Mesenchymal stem cell (in vitro differentiated cells and primary cell): Measurements from ENCODE around the gene TM7SF3.

Source experiments
- DNase-seq: peaks from one replicate; pipeline ENCODE4 v3.0.0-alpha.2; 2013
- H2AFZ ChIP-seq: one replicate; pipeline ENCODE4 v1.6.1; 2013; ENCODE audit warnings: low read depth, mild to moderate bottlenecking, control low read depth, inconsistent platforms, low read length, moderate library complexity
- H2AK5ac ChIP-seq: 2 replicates; pipeline ENCODE4 v1.6.1; 2013; ENCODE audit warnings: low read length, moderate library complexity, mild to moderate bottlenecking, inconsistent platforms; ENCODE audit not compliant: severe bottlenecking
- H2BK120ac ChIP-seq: one replicate; pipeline ENCODE4 v1.6.1; 2013; ENCODE audit warnings: low read depth, mild to moderate bottlenecking, inconsistent platforms, low read length, moderate library complexity
- H2BK12ac ChIP-seq, 2 experiments: one replicate each; pipeline ENCODE4 v1.6.1; 2013; ENCODE audit warnings: inconsistent platforms in 2 of 2, low read length in 2 of 2, mild to moderate bottlenecking in 2 of 2, moderate library complexity in 2 of 2, control low read depth in 1 of 2
- H2BK15ac ChIP-seq: one replicate; pipeline ENCODE4 v1.6.1; 2013; ENCODE audit warnings: mild to moderate bottlenecking, low read depth, inconsistent platforms; ENCODE audit not compliant: poor library complexity, severe bottlenecking
- H2BK5ac ChIP-seq: 2 replicates; pipeline ENCODE4 v1.6.1; 2013; ENCODE audit warnings: low read depth, mild to moderate bottlenecking, low read length, control low read depth, inconsistent platforms; ENCODE audit not compliant: poor library complexity, severe bottlenecking
- H3K14ac ChIP-seq, 2 experiments: one replicate each; pipeline ENCODE4 v1.6.1; 2013; ENCODE audit warnings: inconsistent platforms in 2 of 2, low read length in 2 of 2, control low read depth in 1 of 2, mild to moderate bottlenecking in 1 of 2, moderate library complexity in 1 of 2
- H3K18ac ChIP-seq, 2 experiments: one replicate each; pipeline ENCODE4 v1.6.1; 2013; ENCODE audit warnings: inconsistent platforms in 2 of 2, low read length in 2 of 2, control low read depth in 1 of 2, low read depth in 1 of 2, mild to moderate bottlenecking in 1 of 2
- H3K23ac ChIP-seq, 2 experiments: one replicate each; pipeline ENCODE4 v1.6.1; 2013; ENCODE audit warnings: inconsistent platforms in 2 of 2, low read length in 2 of 2, mild to moderate bottlenecking in 2 of 2, moderate library complexity in 2 of 2, control low read depth in 1 of 2
- H3K27ac ChIP-seq: 2 replicates; pipeline ENCODE4 v1.5.1; 2013; ENCODE audit warnings: mild to moderate bottlenecking, moderate library complexity, low read length, control low read depth, inconsistent platforms; ENCODE audit not compliant: poor library complexity, severe bottlenecking
- H3K27me3 ChIP-seq, 2 experiments: 2 replicates each; pipeline versions ENCODE4 v1.6.1 to v1.7.0; 2013; ENCODE audit warnings: low read length in 2 of 2, mild to moderate bottlenecking in 2 of 2, moderate library complexity in 2 of 2, control low read depth in 1 of 2, inconsistent platforms in 1 of 2; ENCODE audit not compliant: control insufficient read depth in 1 of 2, insufficient read depth in 1 of 2
- H3K36me3 ChIP-seq, 2 experiments: 2 replicates each; pipeline versions ENCODE4 v1.6.1 to v1.7.0; 2013; ENCODE audit warnings: low read length in 2 of 2, control low read depth in 1 of 2, inconsistent platforms in 1 of 2, low read depth in 1 of 2, mild to moderate bottlenecking in 1 of 2; ENCODE audit not compliant: insufficient read depth in 2 of 2, control insufficient read depth in 1 of 2
- H3K4ac ChIP-seq, 2 experiments: one replicate each; pipeline ENCODE4 v1.6.1; 2013; ENCODE audit warnings: inconsistent platforms in 2 of 2, low read length in 2 of 2, mild to moderate bottlenecking in 2 of 2, moderate library complexity in 2 of 2, control low read depth in 1 of 2, low read depth in 1 of 2
- H3K4me1 ChIP-seq: 2 replicates; pipeline ENCODE4 v1.6.1; 2013; ENCODE audit warnings: low read depth, low read length, control low read depth; ENCODE audit not compliant: control insufficient read depth, insufficient read depth
- H3K4me2 ChIP-seq: 2 replicates; pipeline ENCODE4 v1.6.1; 2013; ENCODE audit warnings: low read length, mild to moderate bottlenecking, inconsistent platforms; ENCODE audit not compliant: poor library complexity, severe bottlenecking
- H3K4me3 ChIP-seq, 2 experiments: 2 replicates each; pipeline versions ENCODE4 v1.5.1 to v1.7.0; 2013; ENCODE audit warnings: low read length in 2 of 2, mild to moderate bottlenecking in 2 of 2, control low read depth in 1 of 2, low read depth in 1 of 2; ENCODE audit not compliant: insufficient read depth in 1 of 2
- H3K79me1 ChIP-seq: replicated peaks from 2 replicates; pipeline ENCODE4 v1.6.1; 2013; ENCODE audit warnings: mild to moderate bottlenecking, control low read depth, low read length, inconsistent platforms; ENCODE audit not compliant: poor library complexity, severe bottlenecking
- H3K9ac ChIP-seq: 2 replicates; pipeline ENCODE4 v1.7.0; 2013; ENCODE audit warnings: mild to moderate bottlenecking, low read length, moderate library complexity
- H3K9me3 ChIP-seq: 2 replicates; pipeline ENCODE4 v1.7.0; 2013; ENCODE audit warnings: mild to moderate bottlenecking, low read length; ENCODE audit not compliant: control insufficient read depth
- H4K8ac ChIP-seq: one replicate; pipeline ENCODE4 v1.6.1; 2013; ENCODE audit warnings: inconsistent platforms, mild to moderate bottlenecking, low read length, moderate library complexity
- H4K91ac ChIP-seq: one replicate; pipeline ENCODE4 v1.6.1; 2013; ENCODE audit warnings: mild to moderate bottlenecking, low read length, inconsistent platforms
- WGBS: methylation state at CpG from one replicate; pipeline ENCODE4 v1.1.7; 2013; ENCODE audit warnings: mixed read lengths; 5-methylcytosine and 5-hydroxymethylcytosine counted together

Gene TM7SF3

GRCh38 chr12:26971963-26972362 lies 42.2 kb downstream of the TM7SF3 start:
- DNase-seq = no peak
- no peak overlapping the region for H2BK120ac ChIP-seq
- no peak overlapping the region for H4K91ac ChIP-seq
- H3K9ac ChIP-seq = no peak overlapping the region
- no peak overlapping the region for H2BK12ac ChIP-seq
- H3K4me1 ChIP-seq = no peaks in the 10 kb centered on the region
- H3K4ac ChIP-seq = no peak overlapping the region
- H3K36me3 ChIP-seq = peaks cover 13 to 74% of the 10 kb centered on the region in 2 experiments
- H2AFZ ChIP-seq = no peak overlapping the region
- H3K27ac ChIP-seq = no peak overlapping the region
- no peak overlapping the region for H3K18ac ChIP-seq
- H3K4me2 ChIP-seq = no peak overlapping the region
- H3K14ac ChIP-seq = no peak overlapping the region
- no peaks in the 10 kb centered on the region for H3K27me3 ChIP-seq
- H3K23ac ChIP-seq = no peak overlapping the region
- H2AK5ac ChIP-seq = no peak overlapping the region
- H2BK15ac ChIP-seq = no peak overlapping the region
- WGBS = 100% methylated on average over 2 of the region's 2 CpGs
- H3K4me3 ChIP-seq = no peak overlapping the region
- no peak overlapping the region for H2BK5ac ChIP-seq
- no peak overlapping the region for H4K8ac ChIP-seq
- H3K9me3 ChIP-seq = no peaks in the 10 kb centered on the region
- peaks cover 4% of the 10 kb centered on the region for H3K79me1 ChIP-seq

- Histone ChIP-seq H2BK5ac (no peak overlapping the region), H3K4me2 (no peak overlapping the region), H3K23ac (no peak overlapping the region), H3K4ac (no peak overlapping the region), H3K27me3 (no peaks in the 10 kb centered on the region), H3K14ac (no peak overlapping the region), H3K9me3 (no peaks in the 10 kb centered on the region), H3K18ac (no peak overlapping the region), H3K4me3 (no peak overlapping the region), H3K36me3 (peaks cover 10 to 64% of the 10 kb centered on the region in 2 experiments), H2BK15ac (no peak overlapping the region), H3K9ac (no peak overlapping the region), H4K91ac (no peak overlapping the region), H3K27ac (no peak overlapping the region), H2AFZ (no peak overlapping the region), H2BK120ac (no peak overlapping the region), H3K79me1 (peaks cover 3% of the 10 kb centered on the region), H3K4me1 (no peaks in the 10 kb centered on the region), H2AK5ac (no peak overlapping the region), H4K8ac (no peak overlapping the region), H2BK12ac (no peak overlapping the region)
- WGBS = 95% methylated on average over 2 of the region's 2 CpGs
- DNase-seq = no peak
Measured at GRCh38 chr12:26970136-26970535, 44.0 kb downstream of the TM7SF3 start.

GRCh38 chr12:26966842-26967241 lies 47.3 kb downstream of the TM7SF3 start:
- no peak overlapping the region for H2BK5ac ChIP-seq
- H2BK12ac ChIP-seq = no peak overlapping the region
- H3K4ac ChIP-seq = no peak overlapping the region
- no peak overlapping the region for H2AK5ac ChIP-seq
- H3K9me3 ChIP-seq = no peaks in the 10 kb centered on the region
- H3K4me2 ChIP-seq = no peak overlapping the region
- no peak overlapping the region for H2BK120ac ChIP-seq
- H3K9ac ChIP-seq = no peak overlapping the region
- H3K4me1 ChIP-seq = no peaks in the 10 kb centered on the region
- H3K14ac ChIP-seq = no peak overlapping the region
- no peak overlapping the region for H3K27ac ChIP-seq
- no peak overlapping the region for H3K18ac ChIP-seq
- no peak for DNase-seq
- no peaks in the 10 kb centered on the region for H3K79me1 ChIP-seq
- no peak overlapping the region for H2AFZ ChIP-seq
- H2BK15ac ChIP-seq = no peak overlapping the region
- H3K36me3 ChIP-seq = peaks cover 5 to 71% of the 10 kb centered on the region in 2 experiments
- no peak overlapping the region for H3K4me3 ChIP-seq
- H4K8ac ChIP-seq = no peak overlapping the region
- no peaks in the 10 kb centered on the region for H3K27me3 ChIP-seq
- no peak overlapping the region for H3K23ac ChIP-seq
- H4K91ac ChIP-seq = no peak overlapping the region
- WGBS = over 99% methylated on average over 3 of the region's 3 CpGs

- H2BK120ac ChIP-seq = no peak overlapping the region
- H3K36me3 ChIP-seq = peaks cover 0 to 76% of the 10 kb centered on the region in 2 experiments
- no peak overlapping the region for H3K18ac ChIP-seq
- no peak overlapping the region for H2AK5ac ChIP-seq
- H3K14ac ChIP-seq = no peak overlapping the region
- no peak overlapping the region for H4K91ac ChIP-seq
- no peak overlapping the region for H3K23ac ChIP-seq
- H3K9ac ChIP-seq = no peak overlapping the region
- no peak overlapping the region for H2AFZ ChIP-seq
- peaks cover 3% of the 10 kb centered on the region for H3K79me1 ChIP-seq
- no peaks in the 10 kb centered on the region for H3K9me3 ChIP-seq
- no peak overlapping the region for H3K27ac ChIP-seq
- no peak overlapping the region for H4K8ac ChIP-seq
- no CpG with 5 or more reads among the region's 1 CpG for WGBS
- no peak overlapping the region for H3K4ac ChIP-seq
- no peak overlapping the region for H3K4me3 ChIP-seq
- H2BK5ac ChIP-seq = no peak overlapping the region
- peaks cover 2% of the 10 kb centered on the region for H3K4me1 ChIP-seq
- H2BK12ac ChIP-seq = no peak overlapping the region
- H2BK15ac ChIP-seq = no peak overlapping the region
- no peak for DNase-seq
- no peak overlapping the region for H3K4me2 ChIP-seq
- H3K27me3 ChIP-seq = no peaks in the 10 kb centered on the region
Measured at GRCh38 chr12:26963413-26963812, 50.8 kb downstream of the TM7SF3 start.
